Retinal pigment epithelial cell (primary cell): ENCODE results near the gene ZFTA.

Experiments
- DNase-seq: peaks from one replicate; pipeline ENCODE4 v3.0.0-alpha.2; 2010; ENCODE audit warnings: low read depth
- H3K4me3 ChIP-seq: 2 replicates; pipeline ENCODE4 v1.5.1; 2011; ENCODE audit warnings: mild to moderate bottlenecking, low read length, control low read depth, moderate library complexity
- CTCF ChIP-seq: conservative IDR thresholded peaks from 2 replicates; pipeline ENCODE4 v1.5.1; 2011; ENCODE audit warnings: low read depth, low read length, control low read depth, inconsistent platforms

The ZFTA gene

GRCh38 chr11:63766531-63767235 lies 1.9 kb downstream of the ZFTA start:
- TF ChIP-seq CTCF: no peak
- DNase-seq: no peak
- peak overlapping the region; percentile 78 for H3K4me3 ChIP-seq

GRCh38 chr11:63765688-63766241 lies 2.8 kb downstream of the ZFTA start:
- no peak for DNase-seq
- H3K4me3 ChIP-seq: no peak overlapping the region
- TF ChIP-seq CTCF: no peak

GRCh38 chr11:63764679-63765647 lies 3.6 kb downstream of the ZFTA start:
- TF ChIP-seq CTCF: no peak
- H3K4me3 ChIP-seq: no peak overlapping the region

GRCh38 chr11:63764340-63764678 lies 4.3 kb downstream of the ZFTA start:
- no peak for TF ChIP-seq CTCF
- DNase-seq: no peak
- H3K4me3 ChIP-seq: no peak overlapping the region

More at GRCh38 chr11:63764679-63765647, 3.6 kb downstream of the ZFTA start:
- DNase-seq: no peak

GRCh38 chr11:63763496-63764339 lies 4.9 kb downstream of the ZFTA start:
- no peak for DNase-seq
- peak overlapping the region; percentile 58 for H3K4me3 ChIP-seq
- TF ChIP-seq CTCF: no peak

- no peak for TF ChIP-seq CTCF
- no peak for DNase-seq
- peak overlapping the region; percentile 58 for H3K4me3 ChIP-seq
Measured at GRCh38 chr11:63762654-63763495, 5.7 kb downstream of the ZFTA start.
